GM12878 (cell line): ENCODE measurements around the gene SCARB2. TPM values are rescaled to one million over a fixed set of nuclear protein-coding genes. Genes with fewer than 3 reads are reported as not detected.

Experiments used
- ATAC-seq: fragments of 200-7000 bp; cut with Tn5 transposase; 3 replicates; pipeline ENCODE4 v1.9.1; 2020; ENCODE audit warnings: mild to moderate bottlenecking, moderate library complexity
- BruUV-seq: library from RNA; stranded (reverse); fragments of 400-500 nt; replicated peaks from 2 replicates; lab custom pipeline; 2021; lab: Mats Ljungman, UMichigan
- CTCF ChIA-PET: fragments of 300-600 bp; sonication (Branson Sonifier 250); formaldehyde crosslinking; extraction: SDS; loops from one replicate; lab custom pipeline; 2021; ENCODE audit warnings: inconsistent platforms; lab: Yijun Ruan, JAX
- POLR2A ChIA-PET: fragments of 350-600 bp; formaldehyde crosslinking; extraction: SDS; loops from one replicate; lab custom pipeline; 2021; ENCODE audit warnings: inconsistent platforms; lab: Charles Lee
- RAD21 ChIA-PET: fragments of 300-600 bp; sonication (Branson Sonifier 250); formaldehyde crosslinking; loops from one replicate; lab custom pipeline; 2023; ENCODE audit warnings: antibody characterized with exemption; ENCODE audit not compliant: unreplicated experiment; lab: Charles Lee
- SMC1A ChIA-PET: fragments of 300-600 bp; sonication (Branson Sonifier 250); formaldehyde crosslinking; loops from one replicate; lab custom pipeline; 2023; ENCODE audit not compliant: unreplicated experiment, uncharacterized antibody; lab: Charles Lee
- DNase-seq: peaks from one replicate; pipeline ENCODE4 v3.0.0-alpha.2; 2011; ENCODE audit warnings: low read depth, low spot score
- FAIRE-seq: peaks from 3 replicates; lab custom pipeline; 2011; peaks lifted over from hg19 to GRCh38; lab: Jason Lieb, UNC
- H2AFZ ChIP-seq: 2 replicates; pipeline ENCODE4 v1.6.0; 2011; ENCODE audit warnings: low read depth, low read length, control low read depth; ENCODE audit not compliant: control insufficient read depth
- H3K27ac ChIP-seq: 2 replicates; pipeline ENCODE4 v1.5.1; 2011; ENCODE audit warnings: control low read depth; ENCODE audit not compliant: control insufficient read depth, insufficient read depth
- H3K27me3 ChIP-seq, 2 experiments: replicated peaks in 1 of 2; 2 replicates each; pipeline versions ENCODE4 v1.6.0 to v1.6.1; 2011; ENCODE audit warnings: low read length in 1 of 2; ENCODE audit not compliant: control insufficient read depth in 2 of 2, insufficient read depth in 2 of 2
- H3K36me3 ChIP-seq, 2 experiments: 2 replicates each; pipeline ENCODE4 v1.5.1; 2011; ENCODE audit warnings: low read length in 1 of 2; ENCODE audit not compliant: control insufficient read depth in 2 of 2, insufficient read depth in 2 of 2
- H3K4me1 ChIP-seq: 2 replicates; pipeline ENCODE4 v1.6.1; 2011; ENCODE audit warnings: mild to moderate bottlenecking, low read length, moderate library complexity, mixed read lengths; ENCODE audit not compliant: control insufficient read depth, insufficient read depth
- H3K4me2 ChIP-seq: 2 replicates; pipeline ENCODE4 v1.6.0; 2011; ENCODE audit warnings: control low read depth; ENCODE audit not compliant: control insufficient read depth, insufficient read depth
- H3K4me3 ChIP-seq: fragments of 200-600 bp; sonication (generic); 2 replicates; pipeline ENCODE4 v1.5.1; 2016
- H3K79me2 ChIP-seq: 2 replicates; pipeline ENCODE4 v1.6.0; 2011; ENCODE audit warnings: low read length; ENCODE audit not compliant: control insufficient read depth, insufficient read depth
- H3K9ac ChIP-seq: 2 replicates; pipeline ENCODE4 v1.8.0; 2011; ENCODE audit warnings: low read length, control low read depth, mixed read lengths; ENCODE audit not compliant: control insufficient read depth, insufficient read depth
- H3K9me3 ChIP-seq: replicated peaks from 3 replicates; pipeline ENCODE4 v1.5.1; 2011; ENCODE audit warnings: mild to moderate bottlenecking, low read length; ENCODE audit not compliant: control insufficient read depth, insufficient read depth
- H4K20me1 ChIP-seq: 2 replicates; pipeline ENCODE4 v1.6.0; 2011; ENCODE audit not compliant: control insufficient read depth, insufficient read depth
- CREB1 ChIP-seq: IDR thresholded peaks from 2 replicates; pipeline ENCODE4 v1.6.1; 2012; ENCODE audit warnings: low read depth, mild to moderate bottlenecking, inconsistent platforms
- CREM ChIP-seq: IDR thresholded peaks from 2 replicates; pipeline ENCODE4 v1.6.1; 2014; ENCODE audit warnings: antibody characterized with exemption, low read depth
- E2F4 ChIP-seq: IDR thresholded peaks from 2 replicates; pipeline ENCODE4 v1.6.1; 2012; ENCODE audit warnings: low read depth, low read length, improper control_type of control experiment
- FOS ChIP-seq: IDR thresholded peaks from 3 replicates; pipeline ENCODE4 v1.6.1; 2011; ENCODE audit warnings: borderline replicate concordance; ENCODE audit not compliant: insufficient read length; ENCODE audit errors: extremely low read depth
- HDGF ChIP-seq: fragments of 450-650 bp; IDR thresholded peaks from 2 replicates; pipeline ENCODE4 v1.6.1; 2016; ENCODE audit warnings: antibody characterized with exemption
- IKZF1 ChIP-seq: fragments of 450-650 bp; conservative IDR thresholded peaks from 2 replicates; pipeline ENCODE4 v1.6.1; 2017; ENCODE audit warnings: antibody characterized with exemption, mild to moderate bottlenecking
- MYB ChIP-seq: fragments of 150-350 bp; IDR thresholded peaks from 2 replicates; pipeline ENCODE4 v1.6.1; 2014; ENCODE audit warnings: mild to moderate bottlenecking, low read depth, low read length, borderline replicate concordance
- RUNX3 ChIP-seq: IDR thresholded peaks from 2 replicates; pipeline ENCODE4 v1.6.1; 2012; ENCODE audit warnings: low read length, inconsistent platforms
- SUZ12 ChIP-seq: fragments of 200-600 bp; sonication (generic); IDR thresholded peaks from one replicate; pipeline ENCODE4 v1.6.1; 2018; ENCODE audit warnings: antibody characterized with exemption, mild to moderate bottlenecking; ENCODE audit not compliant: unreplicated experiment
- TAF1 ChIP-seq: IDR thresholded peaks from 2 replicates; pipeline ENCODE4 v1.6.1; 2011; ENCODE audit warnings: mild to moderate bottlenecking, low read depth, low read length, borderline replicate concordance
- USF1 ChIP-seq: IDR thresholded peaks from 2 replicates; pipeline ENCODE4 v1.6.1; 2011; ENCODE audit warnings: borderline replicate concordance, low read depth, mild to moderate bottlenecking, moderate library complexity, mixed read lengths, low read length; ENCODE audit not compliant: insufficient read depth; ENCODE audit errors: extremely low read length
- YBX1 ChIP-seq: fragments of 450-650 bp; IDR thresholded peaks from 2 replicates; pipeline ENCODE4 v1.6.1; 2016; ENCODE audit warnings: antibody characterized with exemption
- WGBS: methylation state at CpG from one replicate; pipeline ENCODE4 v1.1.6; 2016; ENCODE audit warnings: low lambda C conversion rate; ENCODE audit not compliant: insufficient replicate concordance, insufficient coverage; ENCODE audit errors: missing lambda C conversion rate; 5-methylcytosine and 5-hydroxymethylcytosine counted together
- in situ Hi-C: fragments of 300-500 bp; cut with MboI; formaldehyde crosslinking; loops from 9 replicates; pipeline ENCODE4 v1.14.3; 2018; ENCODE audit warnings: mixed read lengths
- intact Hi-C: fragments of 100-400 bp; cut with micrococcal nuclease; formaldehyde crosslinking; loops from one replicate; pipeline ENCODE4 v1.14.2; 2022; ENCODE audit not compliant: unreplicated experiment
- polyA plus RNA-seq, 11 experiments: library from polyadenylated mRNA; depleted of rRNA in 4 of 11; unstranded in 6 of 11; stranded (reverse) in 5 of 11; fragments of >200 nt; fragmentation: Nextera tagmentation in 4 of 11; fragmentation: Illumina TruSeq in 1 of 11; extraction: Ambion mirVana in 4 of 11; extraction: Trizol in 1 of 11; gene quantifications; 1 replicate in 1 of 11; 2 replicates in 10 of 11; pipeline versions ENCODE4 v1.2.1 to v1.2.3, GENCODE V29; 2011 to 2016; ENCODE audit warnings: inconsistent platforms in 2 of 11, missing spikeins in 2 of 11, low read depth in 1 of 11
- total RNA-seq, 4 experiments: library from RNA; depleted of rRNA in 3 of 4; stranded (reverse); fragments of >200 nt in 3 of 4; fragmentation: Illumina TruSeq in 1 of 4; extraction: Trizol in 1 of 4; gene quantifications; 2 replicates each; pipeline versions ENCODE4 v1.2.1 to v1.2.3, GENCODE V29; 2013 to 2021

SCARB2 gene
- total and polyA plus RNA-seq, 10 of the 15 experiments (the other 5 are each of a cell fraction or from before 2014, with no cell fraction given), result 2.1 to 11.7 (median 9.5) TPM

GRCh38 chr4:76200771-76201231 is 12.8 kb downstream of the SCARB2 start:
- POLR2A ChIA-PET, result no interaction called here
- DNase-seq (no peak), ATAC-seq (no peak), FAIRE-seq (no peak)
- H3K27ac ChIP-seq, result no peak overlapping the region
- H3K4me1 ChIP-seq, result peaks cover 54% of the 10 kb centered on the region
- 93% methylated on average over 4 of the region's 4 CpGs for WGBS
- RAD21 ChIA-PET, result interaction anchor here (1.1 to 2.4 kb wide), 3 partner anchors 10 to 177 kb away, joined by 4 to 22 read pairs (median 13); no protein-coding TSS in a partner anchor
- no peaks in the 10 kb centered on the region for H3K27me3 ChIP-seq
- no peak overlapping the region for H2AFZ ChIP-seq
- intact Hi-C loops (no loop called here), in situ Hi-C loops (no loop called here)
- BruUV-seq, result no TSS peak
- peak overlapping the region; percentile 85 for H3K4me2 ChIP-seq
- no peak overlapping the region for H3K9ac ChIP-seq
- SMC1A ChIA-PET, result interaction anchor here (1.3 to 4.7 kb wide), 4 partner anchors 10 to 177 kb away, joined by 6 to 54 read pairs (median 10); no protein-coding TSS in a partner anchor
- no peaks in the 10 kb centered on the region for H3K9me3 ChIP-seq
- no peaks in the 10 kb centered on the region; the same call in none of the 2 replicates for H3K79me2 ChIP-seq
- no peaks in the 10 kb centered on the region for H4K20me1 ChIP-seq
- no peak overlapping the region for H3K4me3 ChIP-seq
- no peak for TF ChIP-seq TAF1
- no peak for TF ChIP-seq E2F4
- no peak for TF ChIP-seq SUZ12
- no peak for TF ChIP-seq FOS
- TF ChIP-seq USF1, result no peak
- TF ChIP-seq YBX1, result no peak
- TF ChIP-seq IKZF1, result peak; percentile 26; the same call in 1 of the 2 replicates
- no peak for TF ChIP-seq MYB
- TF ChIP-seq CREM, result 0 out of 2 replicates have a peak, but pooled peaks have one; percentile 19
- TF ChIP-seq HDGF, result no peak
- peak; percentile 50; the same call in 1 of the 2 replicates for TF ChIP-seq CREB1
- TF ChIP-seq RUNX3, result peak; percentile 15; the same call in 1 of the 2 replicates
- no peaks in the 10 kb centered on the region for H3K36me3 ChIP-seq
- CTCF ChIA-PET, result interaction anchor here (0.9 to 3.2 kb wide), 6 partner anchors 10 to 206 kb away, joined by 3 to 37 read pairs (median 5); partner anchors contain the start of gene SCARB2
